GM12878 (cell line): ENCODE measurements around the gene NIPSNAP3A. TPM values are rescaled to one million over a fixed set of nuclear protein-coding genes. Genes with fewer than 3 reads are reported as not detected.

Experiments
- ATAC-seq: fragments of 200-7000 bp; cut with Tn5 transposase; 3 replicates; pipeline ENCODE4 v1.9.1; 2020; ENCODE audit warnings: mild to moderate bottlenecking, moderate library complexity
- BruUV-seq: library from RNA; stranded (reverse); fragments of 400-500 nt; replicated peaks from 2 replicates; lab custom pipeline; 2021; lab: Mats Ljungman, UMichigan
- CTCF ChIA-PET: fragments of 300-600 bp; sonication (Branson Sonifier 250); formaldehyde crosslinking; extraction: SDS; loops from one replicate; lab custom pipeline; 2021; ENCODE audit warnings: inconsistent platforms; lab: Yijun Ruan, JAX
- POLR2A ChIA-PET: fragments of 350-600 bp; formaldehyde crosslinking; extraction: SDS; loops from one replicate; lab custom pipeline; 2021; ENCODE audit warnings: inconsistent platforms; lab: Charles Lee
- RAD21 ChIA-PET: fragments of 300-600 bp; sonication (Branson Sonifier 250); formaldehyde crosslinking; loops from one replicate; lab custom pipeline; 2023; ENCODE audit warnings: antibody characterized with exemption; ENCODE audit not compliant: unreplicated experiment; lab: Charles Lee
- SMC1A ChIA-PET: fragments of 300-600 bp; sonication (Branson Sonifier 250); formaldehyde crosslinking; loops from one replicate; lab custom pipeline; 2023; ENCODE audit not compliant: unreplicated experiment, uncharacterized antibody; lab: Charles Lee
- DNase-seq: peaks from one replicate; pipeline ENCODE4 v3.0.0-alpha.2; 2011; ENCODE audit warnings: low read depth, low spot score
- FAIRE-seq: peaks from 3 replicates; lab custom pipeline; 2011; peaks lifted over from hg19 to GRCh38; lab: Jason Lieb, UNC
- H2AFZ ChIP-seq: 2 replicates; pipeline ENCODE4 v1.6.0; 2011; ENCODE audit warnings: low read depth, low read length, control low read depth; ENCODE audit not compliant: control insufficient read depth
- H3K27ac ChIP-seq: 2 replicates; pipeline ENCODE4 v1.5.1; 2011; ENCODE audit warnings: control low read depth; ENCODE audit not compliant: control insufficient read depth, insufficient read depth
- H3K27me3 ChIP-seq, 2 experiments: replicated peaks in 1 of 2; 2 replicates each; pipeline versions ENCODE4 v1.6.0 to v1.6.1; 2011; ENCODE audit warnings: low read length in 1 of 2; ENCODE audit not compliant: control insufficient read depth in 2 of 2, insufficient read depth in 2 of 2
- H3K36me3 ChIP-seq, 2 experiments: 2 replicates each; pipeline ENCODE4 v1.5.1; 2011; ENCODE audit warnings: low read length in 1 of 2; ENCODE audit not compliant: control insufficient read depth in 2 of 2, insufficient read depth in 2 of 2
- H3K4me1 ChIP-seq: 2 replicates; pipeline ENCODE4 v1.6.1; 2011; ENCODE audit warnings: mild to moderate bottlenecking, low read length, moderate library complexity, mixed read lengths; ENCODE audit not compliant: control insufficient read depth, insufficient read depth
- H3K4me2 ChIP-seq: 2 replicates; pipeline ENCODE4 v1.6.0; 2011; ENCODE audit warnings: control low read depth; ENCODE audit not compliant: control insufficient read depth, insufficient read depth
- H3K4me3 ChIP-seq: fragments of 200-600 bp; sonication (generic); 2 replicates; pipeline ENCODE4 v1.5.1; 2016
- H3K79me2 ChIP-seq: 2 replicates; pipeline ENCODE4 v1.6.0; 2011; ENCODE audit warnings: low read length; ENCODE audit not compliant: control insufficient read depth, insufficient read depth
- H3K9ac ChIP-seq: 2 replicates; pipeline ENCODE4 v1.8.0; 2011; ENCODE audit warnings: low read length, control low read depth, mixed read lengths; ENCODE audit not compliant: control insufficient read depth, insufficient read depth
- H3K9me3 ChIP-seq: replicated peaks from 3 replicates; pipeline ENCODE4 v1.5.1; 2011; ENCODE audit warnings: mild to moderate bottlenecking, low read length; ENCODE audit not compliant: control insufficient read depth, insufficient read depth
- H4K20me1 ChIP-seq: 2 replicates; pipeline ENCODE4 v1.6.0; 2011; ENCODE audit not compliant: control insufficient read depth, insufficient read depth
- ASH2L ChIP-seq: fragments of 300-600, 200-600 bp; sonication (generic); IDR thresholded peaks from 2 replicates; pipeline ENCODE4 v1.6.1; 2017; ENCODE audit warnings: low read depth, mild to moderate bottlenecking, borderline replicate concordance
- CBX3 ChIP-seq: fragments of 200-600 bp; sonication (generic); IDR thresholded peaks from 2 replicates; pipeline ENCODE4 v1.6.1; 2016; ENCODE audit warnings: low read depth, borderline replicate concordance
- EGR1 ChIP-seq, 2 experiments: IDR thresholded peaks; 1 replicate in 1 of 2; 2 replicates in 1 of 2; pipeline ENCODE4 v1.6.1; 2011 to 2012; ENCODE audit warnings: low read depth in 2 of 2, low read length in 2 of 2, borderline replicate concordance in 1 of 2, mild to moderate bottlenecking in 1 of 2, moderate library complexity in 1 of 2
- KDM1A ChIP-seq: fragments of 200-600 bp; sonication (generic); IDR thresholded peaks from 2 replicates; pipeline ENCODE4 v1.6.1; 2016; ENCODE audit warnings: borderline replicate concordance
- NRF1 ChIP-seq: conservative IDR thresholded peaks from 2 replicates; pipeline ENCODE4 v1.6.1; 2011; ENCODE audit warnings: mild to moderate bottlenecking, low read depth, low read length, improper control_type of control experiment
- RAD21 ChIP-seq: IDR thresholded peaks from 2 replicates; pipeline ENCODE4 v1.6.1; 2011; ENCODE audit warnings: mild to moderate bottlenecking, low read depth, low read length, moderate library complexity; ENCODE audit not compliant: insufficient read depth
- SMC3 ChIP-seq: IDR thresholded peaks from 2 replicates; pipeline ENCODE4 v1.6.1; 2011; ENCODE audit warnings: low read length, improper control_type of control experiment, borderline replicate concordance
- TARDBP ChIP-seq: IDR thresholded peaks from 2 replicates; pipeline ENCODE4 v1.6.1; 2016; ENCODE audit warnings: borderline replicate concordance
- ZNF207 ChIP-seq: fragments of 450-650 bp; IDR thresholded peaks from 2 replicates; pipeline ENCODE4 v1.6.1; 2014; ENCODE audit warnings: antibody characterized with exemption, mild to moderate bottlenecking, borderline replicate concordance
- WGBS: methylation state at CpG from one replicate; pipeline ENCODE4 v1.1.6; 2016; ENCODE audit warnings: low lambda C conversion rate; ENCODE audit not compliant: insufficient replicate concordance, insufficient coverage; ENCODE audit errors: missing lambda C conversion rate; 5-methylcytosine and 5-hydroxymethylcytosine counted together
- in situ Hi-C: fragments of 300-500 bp; cut with MboI; formaldehyde crosslinking; loops from 9 replicates; pipeline ENCODE4 v1.14.3; 2018; ENCODE audit warnings: mixed read lengths
- intact Hi-C: fragments of 100-400 bp; cut with micrococcal nuclease; formaldehyde crosslinking; loops from one replicate; pipeline ENCODE4 v1.14.2; 2022; ENCODE audit not compliant: unreplicated experiment
- polyA plus RNA-seq, 11 experiments: library from polyadenylated mRNA; depleted of rRNA in 4 of 11; unstranded in 6 of 11; stranded (reverse) in 5 of 11; fragments of >200 nt; fragmentation: Nextera tagmentation in 4 of 11; fragmentation: Illumina TruSeq in 1 of 11; extraction: Ambion mirVana in 4 of 11; extraction: Trizol in 1 of 11; gene quantifications; 1 replicate in 1 of 11; 2 replicates in 10 of 11; pipeline versions ENCODE4 v1.2.1 to v1.2.3, GENCODE V29; 2011 to 2016; ENCODE audit warnings: inconsistent platforms in 2 of 11, missing spikeins in 2 of 11, low read depth in 1 of 11
- total RNA-seq, 4 experiments: library from RNA; depleted of rRNA in 3 of 4; stranded (reverse); fragments of >200 nt in 3 of 4; fragmentation: Illumina TruSeq in 1 of 4; extraction: Trizol in 1 of 4; gene quantifications; 2 replicates each; pipeline versions ENCODE4 v1.2.1 to v1.2.3, GENCODE V29; 2013 to 2021
- TF ChIP-seq, protein P1 (sequence below): fragments of 450-650 bp; conservative IDR thresholded peaks from 2 replicates; pipeline ENCODE4 v1.6.1; 2017; ENCODE audit warnings: mild to moderate bottlenecking, moderate library complexity

The NIPSNAP3A gene
- total and polyA plus RNA-seq, 10 of the 15 experiments (the other 5 are each of a cell fraction or from before 2014, with no cell fraction given): 19.1 to 87.2 (median 34.0) TPM

DNA sequence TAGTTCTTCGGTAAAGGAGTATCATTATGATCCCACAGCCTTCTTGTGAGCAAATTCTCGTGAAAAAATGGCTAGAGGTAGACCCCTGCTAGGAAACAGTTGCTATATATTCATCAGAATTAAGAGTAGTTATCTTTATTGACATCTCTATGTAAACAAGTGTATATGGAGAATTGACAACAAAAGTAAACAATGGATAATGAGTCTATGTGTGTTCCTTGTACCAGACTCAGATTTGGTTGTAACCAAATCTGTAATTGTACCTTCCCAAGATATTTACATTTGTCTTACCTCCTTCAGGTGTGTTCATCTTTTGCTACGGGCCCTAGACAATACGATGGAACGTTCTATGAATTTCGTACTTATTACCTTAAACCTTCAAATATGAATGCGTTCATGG is 18.5 kb downstream of the NIPSNAP3A start:
- in situ Hi-C loops: no loop called here
- Histone ChIP-seq H3K4me2 (no peak overlapping the region), H3K9me3 (no peaks in the 10 kb centered on the region), H3K27me3 (no peaks in the 10 kb centered on the region), H2AFZ (no peak overlapping the region), H3K9ac (no peak overlapping the region), H3K4me3 (no peak overlapping the region), H3K27ac (no peak overlapping the region), H3K79me2 (no peaks in the 10 kb centered on the region), H4K20me1 (no peaks in the 10 kb centered on the region), H3K36me3 (no peaks in the 10 kb centered on the region), H3K4me1 (peaks cover 12% of the 10 kb centered on the region)
- BruUV-seq: no TSS peak
- intact Hi-C loops: no loop called here
- DNase-seq: no peak
- 87% methylated on average over 7 of the region's 7 CpGs for WGBS
- TF ChIP-seq KDM1A (no peak), CBX3 (no peak), EGR1 (IDR thresholded peaks at IDR 0.05; ENCODE audit: borderline replicate concordance in 1 of 2, low read depth in 2 of 2, low read length in 2 of 2) (no peak), RAD21 (no peak), ASH2L (no peak), SMC3 (no peak), ZNF207 (no peak), NRF1 (no peak), TARDBP (no peak)
- TF ChIP-seq, protein P1, sequence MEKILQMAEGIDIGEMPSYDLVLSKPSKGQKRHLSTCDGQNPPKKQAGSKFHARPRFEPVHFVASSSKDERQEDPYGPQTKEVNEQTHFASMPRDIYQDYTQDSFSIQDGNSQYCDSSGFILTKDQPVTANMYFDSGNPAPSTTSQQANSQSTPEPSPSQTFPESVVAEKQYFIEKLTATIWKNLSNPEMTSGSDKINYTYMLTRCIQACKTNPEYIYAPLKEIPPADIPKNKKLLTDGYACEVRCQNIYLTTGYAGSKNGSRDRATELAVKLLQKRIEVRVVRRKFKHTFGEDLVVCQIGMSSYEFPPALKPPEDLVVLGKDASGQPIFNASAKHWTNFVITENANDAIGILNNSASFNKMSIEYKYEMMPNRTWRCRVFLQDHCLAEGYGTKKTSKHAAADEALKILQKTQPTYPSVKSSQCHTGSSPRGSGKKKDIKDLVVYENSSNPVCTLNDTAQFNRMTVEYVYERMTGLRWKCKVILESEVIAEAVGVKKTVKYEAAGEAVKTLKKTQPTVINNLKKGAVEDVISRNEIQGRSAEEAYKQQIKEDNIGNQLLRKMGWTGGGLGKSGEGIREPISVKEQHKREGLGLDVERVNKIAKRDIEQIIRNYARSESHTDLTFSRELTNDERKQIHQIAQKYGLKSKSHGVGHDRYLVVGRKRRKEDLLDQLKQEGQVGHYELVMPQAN: no peak
- CTCF ChIA-PET: interaction anchor here (0.8 to 2.3 kb wide), 5 partner anchors 10 to 590 kb away, joined by 3 to 7 read pairs (median 3); no protein-coding TSS in a partner anchor
- no peak for FAIRE-seq
- no peak for ATAC-seq
- POLR2A ChIA-PET: interaction anchor here (0.9 kb wide), 1 partner anchor 8 kb away, joined by 5 read pairs; no protein-coding TSS in a partner anchor
- RAD21 ChIA-PET: interaction anchor here (1.0 to 1.7 kb wide), 3 partner anchors 13 to 478 kb away, joined by 3 to 14 read pairs (median 3); partner anchors contain the start of genes NIPSNAP3A and SLC44A1
- SMC1A ChIA-PET: interaction anchor here (0.9 kb wide), 1 partner anchor 20 kb away, joined by 3 read pairs; no protein-coding TSS in a partner anchor
